Sigmoid colon (tissue), 4 donors: ENCODE results near the gene SETMAR.
"Not testable (repeated sequence)": the region's sequence is repeated elsewhere in the genome, so short reads cannot be mapped to it uniquely, and the experiment has no call there.

ENCODE experiments used
- CTCF ChIP-seq, 4 experiments: fragments of 450-650 bp in 3 of 4; fragments of 200-600 bp in 1 of 4; IDR thresholded peaks; one replicate each; pipeline ENCODE4 v1.5.1; 2016 to 2019; ENCODE audit warnings: antibody characterized with exemption in 4 of 4, mild to moderate bottlenecking in 3 of 4, moderate library complexity in 2 of 4
- EP300 ChIP-seq, 4 donors: sonication (generic); formaldehyde crosslinking; IDR thresholded peaks; one replicate each; pipeline ENCODE4 v1.6.1; 2017; ENCODE audit warnings: antibody characterized with exemption in 4 of 4
- POLR2A ChIP-seq, 2 donors: fragments of 450-650 bp; IDR thresholded peaks; one replicate each; pipeline ENCODE4 v1.6.1; 2016; ENCODE audit warnings: antibody characterized with exemption in 2 of 2, mild to moderate bottlenecking in 2 of 2, moderate library complexity in 2 of 2
- POLR2AphosphoS5 ChIP-seq, 4 donors: sonication (generic); formaldehyde crosslinking; IDR thresholded peaks; one replicate each; pipeline ENCODE4 v1.6.1; 2017; ENCODE audit warnings: antibody characterized with exemption in 4 of 4

- TF ChIP-seq CTCF, EP300, POLR2AphosphoS5, POLR2A (IDR thresholded peaks at IDR 0.05): not testable (repeated sequence)
These were observed 6.7 kb upstream of the SETMAR start for GRCh38 chr3:4296454-4296853.
